ENCODE results near the gene PRDM16. TPM values are rescaled to one million over a fixed set of nuclear protein-coding genes. Genes with fewer than 3 reads are reported as not detected.

Gene PRDM16
- total and polyA plus RNA-seq, 2 of the 8 experiments (the other 6 are each of a cell fraction or from before 2014, with no cell fraction given): 0.39 to 0.43 TPM

DNA sequence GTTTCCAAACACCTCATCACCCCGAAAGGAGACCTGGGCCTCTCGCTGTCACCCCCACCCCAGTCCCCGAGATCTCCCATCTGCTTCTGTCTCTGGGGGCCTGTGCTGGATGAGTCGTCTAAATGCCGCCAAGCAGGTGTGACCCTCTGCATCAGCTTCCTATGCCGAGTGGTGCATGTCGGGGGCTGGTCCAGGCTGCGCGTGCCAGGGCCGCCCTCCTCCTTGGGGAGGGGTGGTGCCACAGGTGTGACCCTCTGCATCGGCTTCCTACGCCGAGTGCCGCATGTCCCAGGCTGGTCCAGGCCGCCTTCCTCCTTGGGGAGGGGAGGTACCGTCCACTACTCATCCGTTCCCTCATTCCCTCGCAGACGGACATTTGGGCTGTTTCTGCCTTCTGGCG, 115.7 kb downstream of the PRDM16 start:
- H3K23ac ChIP-seq (ENCODE audit: insufficient read length): no peak overlapping the region
- FAIRE-seq (no peak), DNase-seq (ENCODE audit: low read depth in 1 of 2, low spot score in 2 of 2) (no peak)
- no peak overlapping the region for H3K4me2 ChIP-seq (ENCODE audit: insufficient read depth in 1 of 2, low read depth in 2 of 2, low read length in 2 of 2)
- no peak overlapping the region for H3K56ac ChIP-seq (replicated peaks; ENCODE audit: insufficient read length, low read depth, low read length)
- no peak overlapping the region for H4K5ac ChIP-seq (ENCODE audit: insufficient read length, low read depth, low read length)
- no peak overlapping the region for H3K18ac ChIP-seq (ENCODE audit: extremely low read depth, low read length)
- no peak overlapping the region for H3K27ac ChIP-seq (ENCODE audit: low read depth, low read length)
- no peak overlapping the region for H3K4ac ChIP-seq (replicated peaks; ENCODE audit: insufficient read length, low read depth, low read length)
- H2BK12ac ChIP-seq (ENCODE audit: low read depth, low read length): no peak overlapping the region
- H3K9me3 ChIP-seq (ENCODE audit: insufficient read depth in 2 of 2, low read depth in 1 of 2, low read length in 1 of 2): peaks cover 11 to 12% of the 10 kb centered on the region in 2 experiments; a peak in 3 of 4 replicates
- no peaks in the 10 kb centered on the region for H3K23me2 ChIP-seq (ENCODE audit: low read depth, low read length)
- no peak overlapping the region for H2BK120ac ChIP-seq (replicated peaks; ENCODE audit: low read depth, low read length)
- H3K4me1 ChIP-seq (replicated peaks in 1 of 4; ENCODE audit: control insufficient read depth in 3 of 4, insufficient read depth in 4 of 4, low read length in 3 of 4): no peaks in the 10 kb centered on the region; a peak in 1 of 7 replicates
- peaks cover 0 to 2% of the 10 kb centered on the region in 2 experiments for H4K20me1 ChIP-seq (replicated peaks in 1 of 2; ENCODE audit: control insufficient read depth in 1 of 2, insufficient read depth in 2 of 2, low read length in 2 of 2)
- CTCF ChIA-PET (ENCODE audit: partially characterized antibody): no interaction called here
- no peaks in the 10 kb centered on the region for H3K27me3 ChIP-seq (replicated peaks in 1 of 4; ENCODE audit: control insufficient read depth in 3 of 4, extremely low read depth in 1 of 4, insufficient read depth in 3 of 4, low read length in 3 of 4)
- H4K8ac ChIP-seq (ENCODE audit: extremely low read depth, insufficient read depth, low read length): no peak overlapping the region; the same call in 1 of the 2 replicates
- no peak overlapping the region for H4K91ac ChIP-seq (replicated peaks; ENCODE audit: insufficient read length, low read length)
- H3K36me3 ChIP-seq (ENCODE audit: control insufficient read depth in 2 of 4, insufficient read depth in 4 of 4, low read length in 3 of 4): no peaks in the 10 kb centered on the region; a peak in 1 of 8 replicates
- WGBS, 2 experiments (ENCODE audit: extremely low coverage in 1 of 2, insufficient coverage in 1 of 2, insufficient read length in 1 of 2, insufficient replicate concordance in 2 of 2, low coverage in 1 of 2, low lambda C conversion rate in 2 of 2, missing lambda C conversion rate in 1 of 2): 81% methylated on average over 16 of the region's 20 CpGs; no CpG with 5 or more reads in 1 of the 2 experiments
- no peak overlapping the region for H2AFZ ChIP-seq (ENCODE audit: low read length)
- H2BK5ac ChIP-seq (ENCODE audit: low read depth, low read length): no peak overlapping the region
- H3K79me1 ChIP-seq (ENCODE audit: low read depth, low read length): no peaks in the 10 kb centered on the region
- no peaks in the 10 kb centered on the region for H3K79me2 ChIP-seq (ENCODE audit: control insufficient read depth in 1 of 2, insufficient read depth in 2 of 2, low read length in 2 of 2)
- no peak overlapping the region for H3K4me3 ChIP-seq (ENCODE audit: extremely low read depth in 1 of 4, insufficient read depth in 2 of 4, low read depth in 3 of 4, low read length in 4 of 4)
- H2AK5ac ChIP-seq (ENCODE audit: low read depth, low read length): no peak overlapping the region
- POLR2A ChIA-PET (ENCODE audit: partially characterized antibody): no interaction called here
- no peak overlapping the region for H2BK20ac ChIP-seq (ENCODE audit: low read length)
- no peak overlapping the region for H3K9ac ChIP-seq (replicated peaks in 1 of 4; ENCODE audit: extremely low read depth in 1 of 4, low read depth in 3 of 4, low read length in 3 of 4)
- peak overlapping the region; percentile 92; the same call in 1 of the 2 replicates for H2BK15ac ChIP-seq (ENCODE audit: low read length)
- no peak overlapping the region for H3K14ac ChIP-seq (ENCODE audit: insufficient read length)
- TF ChIP-seq SUZ12 (IDR thresholded peaks at IDR 0.05; ENCODE audit: low read length): no peak
- TF ChIP-seq, protein P1, sequence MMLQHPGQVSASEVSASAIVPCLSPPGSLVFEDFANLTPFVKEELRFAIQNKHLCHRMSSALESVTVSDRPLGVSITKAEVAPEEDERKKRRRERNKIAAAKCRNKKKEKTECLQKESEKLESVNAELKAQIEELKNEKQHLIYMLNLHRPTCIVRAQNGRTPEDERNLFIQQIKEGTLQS (IDR thresholded peaks at IDR 0.05; ENCODE audit: insufficient read depth, low read depth, low read length): no peak
- TF ChIP-seq KDM1A (IDR thresholded peaks at IDR 0.05; ENCODE audit: borderline replicate concordance, low read length): no peak

Data from H1 (cell line).